ENCODE measurements around the gene GUCA2B. TPM values are rescaled to one million over a fixed set of nuclear protein-coding genes. Genes with fewer than 3 reads are reported as not detected.

The GUCA2B gene
- total RNA-seq, 1 donor from 2014 or later = not detected

- H3K36me3 Mint-ChIP-seq (ENCODE audit: low read depth) = no peaks in the 10 kb centered on the region
- H3K9me3 Mint-ChIP-seq = no peaks in the 10 kb centered on the region
- peak; percentile 91 for DNase-seq
- H3K4me3 Mint-ChIP-seq = no peak overlapping the region
- H3K4me1 Mint-ChIP-seq = peaks cover 5% of the 10 kb centered on the region
- H3K27me3 Mint-ChIP-seq = peaks cover 4% of the 10 kb centered on the region
- intact Hi-C loops (cut with micrococcal nuclease) = loop anchor here (1.0 kb wide), 1 partner anchor 27 kb away; no protein-coding TSS in a partner anchor
- no peak overlapping the region for H3K27ac Mint-ChIP-seq
These were observed 6.4 kb upstream of the GUCA2B start for GRCh38 chr1:42146626-42147320.

GRCh38 chr1:42148166-42148565 is 5.0 kb upstream of the GUCA2B start:
- Mint-ChIP-seq H3K36me3 (ENCODE audit: low read depth) (no peaks in the 10 kb centered on the region), H3K4me3 (no peak overlapping the region), H3K27ac (no peak overlapping the region), H3K9me3 (no peaks in the 10 kb centered on the region), H3K27me3 (peaks cover 1% of the 10 kb centered on the region), H3K4me1 (peaks cover 4% of the 10 kb centered on the region)
- intact Hi-C loops (cut with micrococcal nuclease) = no loop called here
- DNase-seq = no peak

- Mint-ChIP-seq H3K4me1 (no peaks in the 10 kb centered on the region), H3K9me3 (no peaks in the 10 kb centered on the region), H3K27me3 (no peaks in the 10 kb centered on the region), H3K27ac (no peak overlapping the region), H3K4me3 (no peak overlapping the region), H3K36me3 (ENCODE audit: low read depth) (no peaks in the 10 kb centered on the region)
- no peak for DNase-seq
- intact Hi-C loops (cut with micrococcal nuclease) = no loop called here
These were observed 2.6 kb upstream of the GUCA2B start for GRCh38 chr1:42150651-42151050.

GRCh38 chr1:42152119-42152518 is 1.1 kb upstream of the GUCA2B start:
- no peaks in the 10 kb centered on the region for H3K4me1 Mint-ChIP-seq
- no peaks in the 10 kb centered on the region for H3K36me3 Mint-ChIP-seq (ENCODE audit: low read depth)
- no peak overlapping the region for H3K27ac Mint-ChIP-seq
- no peaks in the 10 kb centered on the region for H3K27me3 Mint-ChIP-seq
- no peaks in the 10 kb centered on the region for H3K9me3 Mint-ChIP-seq
- no peak overlapping the region for H3K4me3 Mint-ChIP-seq
- DNase-seq = no peak
- intact Hi-C loops (cut with micrococcal nuclease) = no loop called here

- intact Hi-C loops (cut with micrococcal nuclease) = no loop called here
- no peaks in the 10 kb centered on the region for H3K27me3 Mint-ChIP-seq
- no peak for DNase-seq
- H3K9me3 Mint-ChIP-seq = no peaks in the 10 kb centered on the region
- H3K27ac Mint-ChIP-seq = no peak overlapping the region
- H3K36me3 Mint-ChIP-seq (ENCODE audit: low read depth) = no peaks in the 10 kb centered on the region
- no peak overlapping the region for H3K4me3 Mint-ChIP-seq
- peaks cover 8% of the 10 kb centered on the region for H3K4me1 Mint-ChIP-seq
These were observed 414 bp downstream of the GUCA2B start for GRCh38 chr1:42153624-42154023.

- Mint-ChIP-seq H3K36me3 (ENCODE audit: low read depth) (no peaks in the 10 kb centered on the region), H3K27me3 (peaks cover 5% of the 10 kb centered on the region), H3K4me3 (no peak overlapping the region), H3K4me1 (peaks cover 9% of the 10 kb centered on the region), H3K27ac (no peak overlapping the region), H3K9me3 (peaks cover 7% of the 10 kb centered on the region)
- no peak for DNase-seq
- intact Hi-C loops (cut with micrococcal nuclease) = no loop called here
These were observed 1.5 kb downstream of the GUCA2B start for GRCh38 chr1:42154685-42155084.

GRCh38 chr1:42155362-42155761 is 2.2 kb downstream of the GUCA2B start:
- H3K27ac Mint-ChIP-seq = no peak overlapping the region
- H3K36me3 Mint-ChIP-seq (ENCODE audit: low read depth) = no peaks in the 10 kb centered on the region
- H3K27me3 Mint-ChIP-seq = peaks cover 7% of the 10 kb centered on the region
- intact Hi-C loops (cut with micrococcal nuclease) = no loop called here
- peaks cover 12% of the 10 kb centered on the region for H3K9me3 Mint-ChIP-seq
- H3K4me1 Mint-ChIP-seq = peaks cover 9% of the 10 kb centered on the region
- no peak overlapping the region for H3K4me3 Mint-ChIP-seq
- DNase-seq = no peak

GRCh38 chr1:42157667-42158066 is 4.5 kb downstream of the GUCA2B start:
- H3K36me3 Mint-ChIP-seq (ENCODE audit: low read depth) = no peaks in the 10 kb centered on the region
- intact Hi-C loops (cut with micrococcal nuclease) = no loop called here
- H3K9me3 Mint-ChIP-seq = peaks cover 26% of the 10 kb centered on the region
- no peak overlapping the region for H3K27ac Mint-ChIP-seq
- H3K4me3 Mint-ChIP-seq = no peak overlapping the region
- peaks cover 10% of the 10 kb centered on the region for H3K27me3 Mint-ChIP-seq
- peaks cover 9% of the 10 kb centered on the region for H3K4me1 Mint-ChIP-seq
- peak; percentile 61 for DNase-seq

GRCh38 chr1:42158189-42158588 is 5.0 kb downstream of the GUCA2B start:
- intact Hi-C loops (cut with micrococcal nuclease) = no loop called here
- peaks cover 9% of the 10 kb centered on the region for H3K4me1 Mint-ChIP-seq
- no peak overlapping the region for H3K4me3 Mint-ChIP-seq
- H3K36me3 Mint-ChIP-seq (ENCODE audit: low read depth) = no peaks in the 10 kb centered on the region
- no peak overlapping the region for H3K27ac Mint-ChIP-seq
- H3K27me3 Mint-ChIP-seq = peaks cover 10% of the 10 kb centered on the region
- peaks cover 26% of the 10 kb centered on the region for H3K9me3 Mint-ChIP-seq
- no peak for DNase-seq

GRCh38 chr1:42162181-42162580 is 9.0 kb downstream of the GUCA2B start:
- H3K4me3 Mint-ChIP-seq = no peak overlapping the region
- H3K27ac Mint-ChIP-seq = no peak overlapping the region
- peaks cover 9% of the 10 kb centered on the region for H3K4me1 Mint-ChIP-seq
- DNase-seq = no peak
- intact Hi-C loops (cut with micrococcal nuclease) = no loop called here
- no peaks in the 10 kb centered on the region for H3K36me3 Mint-ChIP-seq (ENCODE audit: low read depth)
- H3K9me3 Mint-ChIP-seq = peaks cover 26% of the 10 kb centered on the region
- peaks cover 10% of the 10 kb centered on the region for H3K27me3 Mint-ChIP-seq

- Mint-ChIP-seq H3K27me3 (peaks cover 10% of the 10 kb centered on the region), H3K9me3 (peaks cover 26% of the 10 kb centered on the region), H3K36me3 (ENCODE audit: low read depth) (no peaks in the 10 kb centered on the region), H3K4me3 (no peak overlapping the region), H3K4me1 (peaks cover 4% of the 10 kb centered on the region), H3K27ac (no peak overlapping the region)
- no peak for DNase-seq
- intact Hi-C loops (cut with micrococcal nuclease) = no loop called here
These were observed 9.9 kb downstream of the GUCA2B start for GRCh38 chr1:42163114-42163513.

GRCh38 chr1:42163536-42164503 is 10.6 kb downstream of the GUCA2B start:
- Mint-ChIP-seq H3K27me3 (peaks cover 10% of the 10 kb centered on the region), H3K36me3 (ENCODE audit: low read depth) (no peaks in the 10 kb centered on the region), H3K9me3 (peaks cover 26% of the 10 kb centered on the region), H3K4me3 (no peak overlapping the region), H3K4me1 (peaks cover 2% of the 10 kb centered on the region), H3K27ac (no peak overlapping the region)
- DNase-seq = no peak
- intact Hi-C loops (cut with micrococcal nuclease) = no loop called here

- H3K27me3 Mint-ChIP-seq = peaks cover 4% of the 10 kb centered on the region
- no peaks in the 10 kb centered on the region for H3K36me3 Mint-ChIP-seq (ENCODE audit: low read depth)
- peaks cover 19% of the 10 kb centered on the region for H3K9me3 Mint-ChIP-seq
- intact Hi-C loops (cut with micrococcal nuclease) = no loop called here
- H3K4me3 Mint-ChIP-seq = no peak within 1 kb of the TSS
- no peak for DNase-seq
- H3K27ac Mint-ChIP-seq = no peak within 1 kb of the TSS
- H3K4me1 Mint-ChIP-seq = peaks cover 2% of the 10 kb centered on the region
These were observed 11.6 kb downstream of the GUCA2B start, which contains the start of gene GUCA2A for GRCh38 chr1:42164551-42165420. GUCA2A (minus strand) TSS chr1:42164745; CDS start chr1:42164712, 33 bp downstream.
